H9 (cell line): Measurements from ENCODE around the gene PTPRJ. TPM values are rescaled to one million over a fixed set of nuclear protein-coding genes. Genes with fewer than 3 reads are reported as not detected.
A peak's percentile ranks its signal among the peaks of the same experiment; 100 is the strongest.

ENCODE experiments used
- DNase-seq: peaks from one replicate; pipeline ENCODE4 v3.0.0-alpha.2; 2017
- H2AFZ ChIP-seq: one replicate; pipeline ENCODE4 v1.6.1; 2013; ENCODE audit warnings: mild to moderate bottlenecking, low read length, control low read depth, moderate library complexity
- H2AK5ac ChIP-seq: 2 replicates; pipeline ENCODE4 v1.6.1; 2013; ENCODE audit warnings: low read length, control low read depth, mixed read lengths; ENCODE audit not compliant: insufficient read length
- H2BK120ac ChIP-seq: one replicate; pipeline ENCODE4 v1.6.1; 2013; ENCODE audit warnings: low read depth, mild to moderate bottlenecking, low read length, control low read depth, inconsistent platforms; ENCODE audit not compliant: poor library complexity, severe bottlenecking
- H2BK12ac ChIP-seq: 2 replicates; pipeline ENCODE4 v1.6.1; 2013; ENCODE audit warnings: low read length, control low read depth, mixed read lengths, low read depth; ENCODE audit not compliant: insufficient read length
- H2BK15ac ChIP-seq: 2 replicates; pipeline ENCODE4 v1.6.1; 2013; ENCODE audit warnings: low read depth, low read length, control low read depth
- H2BK20ac ChIP-seq: one replicate; pipeline ENCODE4 v1.6.1; 2013; ENCODE audit warnings: low read depth, mild to moderate bottlenecking, low read length, control low read depth, inconsistent platforms; ENCODE audit not compliant: poor library complexity, severe bottlenecking
- H2BK5ac ChIP-seq: 2 replicates; pipeline ENCODE4 v1.6.1; 2013; ENCODE audit warnings: low read length, control low read depth, mixed read lengths; ENCODE audit not compliant: insufficient read length
- H3K14ac ChIP-seq: 2 replicates; pipeline ENCODE4 v1.6.1; 2013; ENCODE audit warnings: low read length, control low read depth; ENCODE audit not compliant: insufficient read depth
- H3K18ac ChIP-seq: 2 replicates; pipeline ENCODE4 v1.6.1; 2013; ENCODE audit warnings: low read depth, mild to moderate bottlenecking, mixed read lengths, low read length, control low read depth; ENCODE audit not compliant: insufficient read length
- H3K23ac ChIP-seq: 2 replicates; pipeline ENCODE4 v1.6.1; 2013; ENCODE audit warnings: low read length, control low read depth, mixed read lengths, low read depth; ENCODE audit not compliant: insufficient read length
- H3K23me2 ChIP-seq: 2 replicates; pipeline ENCODE4 v1.6.1; 2013; ENCODE audit warnings: low read depth, mild to moderate bottlenecking, mixed read lengths, low read length, control low read depth; ENCODE audit not compliant: insufficient read length, poor library complexity, severe bottlenecking
- H3K27ac ChIP-seq: 2 replicates; pipeline ENCODE4 v1.5.1; 2013; ENCODE audit warnings: low read length, control low read depth, mixed read lengths, low read depth; ENCODE audit not compliant: insufficient read length
- H3K27me3 ChIP-seq: 2 replicates; pipeline ENCODE4 v1.6.1; 2013; ENCODE audit warnings: low read length, control low read depth, inconsistent platforms; ENCODE audit not compliant: insufficient read depth
- H3K4ac ChIP-seq: 2 replicates; pipeline ENCODE4 v1.6.1; 2013; ENCODE audit warnings: low read depth, mild to moderate bottlenecking, control low read depth, inconsistent platforms, low read length, moderate library complexity
- H3K4me1 ChIP-seq: 2 replicates; pipeline ENCODE4 v1.6.1; 2013; ENCODE audit warnings: low read length, control low read depth, inconsistent platforms; ENCODE audit not compliant: insufficient read depth
- H3K4me2 ChIP-seq: 2 replicates; pipeline ENCODE4 v1.6.1; 2013; ENCODE audit warnings: low read length, control low read depth, mixed read lengths; ENCODE audit not compliant: insufficient read length, insufficient read depth
- H3K56ac ChIP-seq: 2 replicates; pipeline ENCODE4 v1.6.1; 2013; ENCODE audit warnings: low read depth, mild to moderate bottlenecking, mixed read lengths, low read length, control low read depth; ENCODE audit not compliant: insufficient read length
- H3K79me1 ChIP-seq: 2 replicates; pipeline ENCODE4 v1.6.1; 2013; ENCODE audit warnings: low read depth, mild to moderate bottlenecking, moderate library complexity, low read length, control low read depth, inconsistent platforms; ENCODE audit not compliant: insufficient read depth, poor library complexity, severe bottlenecking
- H3K79me2 ChIP-seq: 2 replicates; pipeline ENCODE4 v1.6.1; 2013; ENCODE audit warnings: low read length, control low read depth, inconsistent platforms; ENCODE audit not compliant: insufficient read depth
- H3K9ac ChIP-seq: 2 replicates; pipeline ENCODE4 v1.6.1; 2013; ENCODE audit warnings: low read length, control low read depth, mixed read lengths; ENCODE audit not compliant: insufficient read length; ENCODE audit errors: extremely low read depth
- H3K9me3 ChIP-seq: one replicate; pipeline ENCODE4 v1.6.1; 2013; ENCODE audit warnings: low read depth, low read length, inconsistent platforms; ENCODE audit not compliant: control insufficient read depth
- H3T11ph ChIP-seq: one replicate; pipeline ENCODE4 v1.6.1; 2013; ENCODE audit warnings: mild to moderate bottlenecking, low read length, control low read depth, inconsistent platforms
- H4K20me1 ChIP-seq: one replicate; pipeline ENCODE4 v1.6.1; 2013; ENCODE audit not compliant: control insufficient read depth, insufficient read length, insufficient read depth
- H4K5ac ChIP-seq: 2 replicates; pipeline ENCODE4 v1.6.1; 2013; ENCODE audit warnings: low read depth, mild to moderate bottlenecking, mixed read lengths, low read length, control low read depth; ENCODE audit not compliant: insufficient read length
- H4K8ac ChIP-seq: replicated peaks from 2 replicates; pipeline ENCODE4 v1.6.1; 2013; ENCODE audit warnings: low read length, control low read depth, mixed read lengths, low read depth; ENCODE audit not compliant: insufficient read length
- H4K91ac ChIP-seq: 2 replicates; pipeline ENCODE4 v1.6.1; 2013; ENCODE audit warnings: low read depth, mild to moderate bottlenecking, moderate library complexity, mixed read lengths, low read length, control low read depth; ENCODE audit not compliant: insufficient read length
- H3K27ac Mint-ChIP-seq, 3 experiments: 2 replicates in 2 of 3; 3 replicates in 1 of 3; pipeline ENCODE4 v1.8.0; 2020 to 2021; ENCODE audit warnings: mixed read lengths in 3 of 3, mild to moderate bottlenecking in 1 of 3, moderate library complexity in 1 of 3
- H3K27me3 Mint-ChIP-seq: 2 replicates; pipeline ENCODE4 v1.8.0; 2021; ENCODE audit warnings: low read depth, mild to moderate bottlenecking, moderate library complexity, mixed read lengths
- H3K36me3 Mint-ChIP-seq, 3 experiments: 2 replicates in 2 of 3; 3 replicates in 1 of 3; pipeline ENCODE4 v1.8.0; 2020 to 2021; ENCODE audit warnings: low read depth in 3 of 3, mixed read lengths in 3 of 3; ENCODE audit not compliant: insufficient read depth in 1 of 3
- H3K4me1 Mint-ChIP-seq, 2 experiments: 2 replicates each; pipeline ENCODE4 v1.8.0; 2020; ENCODE audit warnings: mixed read lengths in 2 of 2
- H3K4me3 Mint-ChIP-seq, 2 experiments: 2 replicates in 1 of 2; 3 replicates in 1 of 2; pipeline ENCODE4 v1.8.0; 2020 to 2021; ENCODE audit warnings: mild to moderate bottlenecking in 2 of 2, mixed read lengths in 2 of 2, moderate library complexity in 1 of 2
- H3K9me3 Mint-ChIP-seq, 2 experiments: 2 replicates in 1 of 2; 3 replicates in 1 of 2; pipeline ENCODE4 v1.8.0; 2020; ENCODE audit warnings: mild to moderate bottlenecking in 2 of 2, mixed read lengths in 2 of 2, moderate library complexity in 1 of 2
- WGBS: extraction: QIAGEN DNeasy Blood & Tissue Kit; methylation state at CpG from one replicate; pipeline ENCODE4 v1.1.7; 2013; ENCODE audit warnings: missing lambda C conversion rate, low lambda C conversion rate, mixed read lengths; ENCODE audit not compliant: insufficient read length; ENCODE audit errors: extremely low coverage; 5-methylcytosine and 5-hydroxymethylcytosine counted together
- total RNA-seq: library from RNA; stranded (reverse); gene quantifications from 2 replicates; pipeline ENCODE4 v1.2.1, GENCODE V29; 2021
- TF ChIP-seq, protein P1 (sequence below): fragments of 200-600 bp; sonication (generic); conservative IDR thresholded peaks from 3 replicates; pipeline ENCODE4 v1.8.0; 2021; ENCODE audit warnings: antibody characterized with exemption, mild to moderate bottlenecking

Gene PTPRJ
- total RNA-seq, 1 experiment from 2014 or later = 10.6 TPM

DNA sequence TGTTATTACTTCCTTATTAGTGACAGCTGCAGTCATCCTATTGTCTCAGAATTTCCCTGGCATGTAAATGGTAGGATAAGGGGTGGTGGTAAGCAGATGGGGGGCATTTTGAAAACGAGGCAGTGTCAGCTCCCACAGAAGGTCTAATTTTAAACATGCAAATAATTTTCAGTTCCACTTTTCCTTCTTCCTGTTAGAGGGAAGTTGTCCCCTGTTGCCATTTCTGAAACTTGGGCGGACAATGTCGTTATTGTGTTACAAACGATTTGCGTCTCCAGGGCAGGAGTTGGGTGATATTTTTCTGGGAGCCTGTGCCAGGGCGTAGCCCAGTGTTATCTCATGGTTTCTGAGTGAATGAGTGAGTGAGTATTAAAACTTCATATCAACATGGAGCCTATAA is 7.4 kb downstream of the PTPRJ start:
- H3K27ac ChIP-seq = no peak overlapping the region
- H3K27ac Mint-ChIP-seq = peak overlapping the region in 1 of 3 experiments; percentile 41; a peak in 1 of 7 replicates

More for the DNA sequence above, 7.4 kb downstream of the PTPRJ start:
- Mint-ChIP-seq H3K4me3 (no peak overlapping the region), H3K9me3 (no peaks in the 10 kb centered on the region), H3K27me3 (no peaks in the 10 kb centered on the region), H3K4me1 (peaks cover 16 to 33% of the 10 kb centered on the region in 2 experiments), H3K36me3 (peaks cover 0 to 1% (median 0%) of the 10 kb centered on the region in 3 experiments; a peak in 2 of 7 replicates)
- Histone ChIP-seq H2AK5ac (no peak overlapping the region), H4K8ac (no peak overlapping the region), H2BK5ac (no peak overlapping the region), H2AFZ (no peak overlapping the region), H3K56ac (no peak overlapping the region), H3K18ac (no peak overlapping the region), H4K20me1 (no peaks in the 10 kb centered on the region), H3K79me1 (no peaks in the 10 kb centered on the region), H2BK15ac (no peak overlapping the region), H4K91ac (no peak overlapping the region), H3K4me1 (no peaks in the 10 kb centered on the region; the same call in 1 of the 2 replicates), H3K14ac (no peak overlapping the region), H3K4me2 (no peak overlapping the region), H3K23me2 (no peaks in the 10 kb centered on the region), H3K23ac (no peak overlapping the region), H2BK12ac (no peak overlapping the region), H4K5ac (no peak overlapping the region), H3K9ac (no peak overlapping the region), H3K9me3 (no peaks in the 10 kb centered on the region), H3T11ph (no peak overlapping the region), H3K79me2 (no peaks in the 10 kb centered on the region; the same call in 1 of the 2 replicates), H2BK20ac (no peak overlapping the region), H3K4ac (no peak overlapping the region), H3K27me3 (no peaks in the 10 kb centered on the region), H2BK120ac (no peak overlapping the region)
- WGBS = no CpG with 5 or more reads among the region's 6 CpGs
- no peak for DNase-seq
- TF ChIP-seq, protein P1, sequence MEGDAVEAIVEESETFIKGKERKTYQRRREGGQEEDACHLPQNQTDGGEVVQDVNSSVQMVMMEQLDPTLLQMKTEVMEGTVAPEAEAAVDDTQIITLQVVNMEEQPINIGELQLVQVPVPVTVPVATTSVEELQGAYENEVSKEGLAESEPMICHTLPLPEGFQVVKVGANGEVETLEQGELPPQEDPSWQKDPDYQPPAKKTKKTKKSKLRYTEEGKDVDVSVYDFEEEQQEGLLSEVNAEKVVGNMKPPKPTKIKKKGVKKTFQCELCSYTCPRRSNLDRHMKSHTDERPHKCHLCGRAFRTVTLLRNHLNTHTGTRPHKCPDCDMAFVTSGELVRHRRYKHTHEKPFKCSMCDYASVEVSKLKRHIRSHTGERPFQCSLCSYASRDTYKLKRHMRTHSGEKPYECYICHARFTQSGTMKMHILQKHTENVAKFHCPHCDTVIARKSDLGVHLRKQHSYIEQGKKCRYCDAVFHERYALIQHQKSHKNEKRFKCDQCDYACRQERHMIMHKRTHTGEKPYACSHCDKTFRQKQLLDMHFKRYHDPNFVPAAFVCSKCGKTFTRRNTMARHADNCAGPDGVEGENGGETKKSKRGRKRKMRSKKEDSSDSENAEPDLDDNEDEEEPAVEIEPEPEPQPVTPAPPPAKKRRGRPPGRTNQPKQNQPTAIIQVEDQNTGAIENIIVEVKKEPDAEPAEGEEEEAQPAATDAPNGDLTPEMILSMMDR = no peak
